Endodermal cell (in vitro differentiated cells): ENCODE results near the gene KLHL40. TPM values are rescaled to one million over a fixed set of nuclear protein-coding genes. Genes with fewer than 3 reads are reported as not detected.

Experiments
- DNase-seq: peaks from one replicate; pipeline ENCODE4 v3.0.0-alpha.2; 2017
- H3K27ac ChIP-seq: 2 replicates; pipeline ENCODE4 v1.5.1; 2013; ENCODE audit warnings: mild to moderate bottlenecking, low read depth, low read length, moderate library complexity
- H3K27me3 ChIP-seq: 2 replicates; pipeline ENCODE4 v1.6.1; 2013; ENCODE audit warnings: mild to moderate bottlenecking, low read length, moderate library complexity; ENCODE audit not compliant: insufficient read depth, control insufficient read depth, poor library complexity, severe bottlenecking
- H3K36me3 ChIP-seq: 2 replicates; pipeline ENCODE4 v1.7.0; 2013; ENCODE audit warnings: mild to moderate bottlenecking, low read length, moderate library complexity; ENCODE audit not compliant: control insufficient read depth, insufficient read depth
- H3K4me1 ChIP-seq: one replicate; pipeline ENCODE4 v1.7.0; 2013; ENCODE audit warnings: low read length; ENCODE audit not compliant: control insufficient read depth, insufficient read depth
- H3K4me3 ChIP-seq: 2 replicates; pipeline ENCODE4 v1.5.1; 2013; ENCODE audit warnings: mild to moderate bottlenecking, low read length, moderate library complexity
- H3K9ac ChIP-seq: 2 replicates; pipeline ENCODE4 v1.6.1; 2013; ENCODE audit warnings: mild to moderate bottlenecking, low read length, moderate library complexity; ENCODE audit not compliant: poor library complexity, severe bottlenecking; ENCODE audit errors: extremely low read depth
- H3K9me3 ChIP-seq: 2 replicates; pipeline ENCODE4 v1.6.1; 2013; ENCODE audit warnings: mild to moderate bottlenecking, low read length, moderate library complexity; ENCODE audit not compliant: control insufficient read depth
- H3K27ac Mint-ChIP-seq: 2 replicates; pipeline ENCODE4 v1.8.0; 2020; ENCODE audit warnings: mixed read lengths
- H3K27me3 Mint-ChIP-seq: 2 replicates; pipeline ENCODE4 v1.8.0; 2021; ENCODE audit warnings: mild to moderate bottlenecking, mixed read lengths; ENCODE audit not compliant: insufficient read depth
- H3K36me3 Mint-ChIP-seq: 2 replicates; pipeline ENCODE4 v1.8.0; 2020; ENCODE audit warnings: low read depth, mixed read lengths
- H3K4me1 Mint-ChIP-seq: 2 replicates; pipeline ENCODE4 v1.8.0; 2020; ENCODE audit warnings: mixed read lengths
- H3K4me3 Mint-ChIP-seq: 2 replicates; pipeline ENCODE4 v1.8.0; 2020; ENCODE audit warnings: mild to moderate bottlenecking, moderate library complexity, mixed read lengths
- H3K9me3 Mint-ChIP-seq: 2 replicates; pipeline ENCODE4 v1.8.0; 2020; ENCODE audit warnings: mild to moderate bottlenecking, mixed read lengths
- WGBS, 2 experiments: methylation state at CpG; one replicate each; pipeline versions ENCODE4 v1.1.5 to v1.1.7; 2013; ENCODE audit warnings: missing lambda C conversion rate in 2 of 2, mixed read lengths in 1 of 2; ENCODE audit not compliant: insufficient coverage in 1 of 2, insufficient read length in 1 of 2; 5-methylcytosine and 5-hydroxymethylcytosine counted together
- long read RNA-seq, 4 experiments: library from polyadenylated mRNA in 2 of 4; library from RNA in 1 of 4; library from capped mRNA in 1 of 4; stranded (forward) in 3 of 4; unstranded in 1 of 4; transcript quantifications; one replicate each; pipeline ENCODE4 v2.0.0, GENCODE V29; 2020 to 2021; ENCODE audit warnings: inconsistent platforms in 1 of 4
- polyA plus RNA-seq, 2 experiments: library from polyadenylated mRNA; stranded (reverse); fragments of 50-300 nt; gene quantifications; one replicate each; pipeline ENCODE4 v1.2.3, GENCODE V29; 2013
- total RNA-seq, 2 donors: library from RNA; stranded (reverse); fragmentation: NEBNext Ultra II Directional in 1 of 2; extraction: Animal tissue kit (Norgen Biotek cat#: 25700) in 1 of 2; gene quantifications; 2 replicates in 1 of 2; 3 replicates in 1 of 2; pipeline ENCODE4 v1.2.1, GENCODE V29; 2021
- TF ChIP-seq, protein P1 (sequence below): fragments of 200-600 bp; sonication (generic); conservative IDR thresholded peaks from 2 replicates; pipeline ENCODE4 v1.5.0; 2021; ENCODE audit warnings: antibody characterized with exemption, mild to moderate bottlenecking

KLHL40 gene, protein sequence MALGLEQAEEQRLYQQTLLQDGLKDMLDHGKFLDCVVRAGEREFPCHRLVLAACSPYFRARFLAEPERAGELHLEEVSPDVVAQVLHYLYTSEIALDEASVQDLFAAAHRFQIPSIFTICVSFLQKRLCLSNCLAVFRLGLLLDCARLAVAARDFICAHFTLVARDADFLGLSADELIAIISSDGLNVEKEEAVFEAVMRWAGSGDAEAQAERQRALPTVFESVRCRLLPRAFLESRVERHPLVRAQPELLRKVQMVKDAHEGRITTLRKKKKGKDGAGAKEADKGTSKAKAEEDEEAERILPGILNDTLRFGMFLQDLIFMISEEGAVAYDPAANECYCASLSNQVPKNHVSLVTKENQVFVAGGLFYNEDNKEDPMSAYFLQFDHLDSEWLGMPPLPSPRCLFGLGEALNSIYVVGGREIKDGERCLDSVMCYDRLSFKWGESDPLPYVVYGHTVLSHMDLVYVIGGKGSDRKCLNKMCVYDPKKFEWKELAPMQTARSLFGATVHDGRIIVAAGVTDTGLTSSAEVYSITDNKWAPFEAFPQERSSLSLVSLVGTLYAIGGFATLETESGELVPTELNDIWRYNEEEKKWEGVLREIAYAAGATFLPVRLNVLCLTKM
- not detected for total RNA-seq
- 0.21 TPM for polyA plus RNA-seq (2013, experiment 1 of 2)
- 0.21 TPM for polyA plus RNA-seq (2013, experiment 2 of 2)
- long read RNA-seq, experiment 1 = 0 reads
- long read RNA-seq, experiment 2 = 0 reads
- long read RNA-seq, experiment 3 = 0 reads
- long read RNA-seq, experiment 4 = 0 reads

DNA sequence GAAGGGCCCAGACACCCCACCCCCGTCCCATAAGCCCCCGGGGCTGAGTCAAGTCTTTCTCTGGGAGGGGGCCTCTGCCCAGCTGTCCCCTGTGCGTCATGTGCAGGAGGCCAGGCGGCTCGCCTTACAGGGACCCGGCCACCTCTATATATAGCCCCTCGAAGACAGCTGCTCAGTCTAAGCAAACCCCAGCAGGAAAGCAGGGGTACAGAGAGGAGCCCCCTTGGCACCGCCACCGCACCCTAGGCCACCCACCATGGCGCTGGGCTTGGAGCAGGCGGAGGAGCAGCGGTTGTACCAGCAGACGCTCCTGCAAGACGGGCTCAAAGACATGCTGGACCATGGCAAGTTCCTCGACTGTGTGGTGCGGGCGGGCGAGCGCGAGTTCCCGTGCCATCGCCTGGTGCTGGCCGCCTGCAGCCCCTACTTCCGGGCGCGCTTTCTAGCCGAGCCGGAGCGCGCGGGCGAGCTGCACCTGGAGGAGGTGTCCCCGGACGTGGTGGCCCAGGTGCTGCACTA, at the start of gene KLHL40:
KLHL40 (plus strand) TSS at position 175 of the 519 bp plus-strand sequence; CDS start at position 257, 82 bp downstream.
- DNase-seq = no peak
- Histone ChIP-seq H3K9me3 (no peaks in the 10 kb centered on the region), H3K36me3 (no peaks in the 10 kb centered on the region), H3K27ac (no peak within 1 kb of the TSS), H3K27me3 (no peaks in the 10 kb centered on the region), H3K4me3 (no peak within 1 kb of the TSS), H3K9ac (no peak within 1 kb of the TSS), H3K4me1 (no peaks in the 10 kb centered on the region)
- WGBS, 2 experiments = 84 to 94% methylated on average over 18 to 34 of the region's 34 CpGs
- Mint-ChIP-seq H3K27me3 (no peaks in the 10 kb centered on the region), H3K36me3 (no peaks in the 10 kb centered on the region), H3K27ac (no peak within 1 kb of the TSS), H3K4me3 (no peak within 1 kb of the TSS), H3K4me1 (peaks cover 1% of the 10 kb centered on the region), H3K9me3 (no peaks in the 10 kb centered on the region)
- TF ChIP-seq, protein P1, sequence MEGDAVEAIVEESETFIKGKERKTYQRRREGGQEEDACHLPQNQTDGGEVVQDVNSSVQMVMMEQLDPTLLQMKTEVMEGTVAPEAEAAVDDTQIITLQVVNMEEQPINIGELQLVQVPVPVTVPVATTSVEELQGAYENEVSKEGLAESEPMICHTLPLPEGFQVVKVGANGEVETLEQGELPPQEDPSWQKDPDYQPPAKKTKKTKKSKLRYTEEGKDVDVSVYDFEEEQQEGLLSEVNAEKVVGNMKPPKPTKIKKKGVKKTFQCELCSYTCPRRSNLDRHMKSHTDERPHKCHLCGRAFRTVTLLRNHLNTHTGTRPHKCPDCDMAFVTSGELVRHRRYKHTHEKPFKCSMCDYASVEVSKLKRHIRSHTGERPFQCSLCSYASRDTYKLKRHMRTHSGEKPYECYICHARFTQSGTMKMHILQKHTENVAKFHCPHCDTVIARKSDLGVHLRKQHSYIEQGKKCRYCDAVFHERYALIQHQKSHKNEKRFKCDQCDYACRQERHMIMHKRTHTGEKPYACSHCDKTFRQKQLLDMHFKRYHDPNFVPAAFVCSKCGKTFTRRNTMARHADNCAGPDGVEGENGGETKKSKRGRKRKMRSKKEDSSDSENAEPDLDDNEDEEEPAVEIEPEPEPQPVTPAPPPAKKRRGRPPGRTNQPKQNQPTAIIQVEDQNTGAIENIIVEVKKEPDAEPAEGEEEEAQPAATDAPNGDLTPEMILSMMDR = no peak

DNA sequence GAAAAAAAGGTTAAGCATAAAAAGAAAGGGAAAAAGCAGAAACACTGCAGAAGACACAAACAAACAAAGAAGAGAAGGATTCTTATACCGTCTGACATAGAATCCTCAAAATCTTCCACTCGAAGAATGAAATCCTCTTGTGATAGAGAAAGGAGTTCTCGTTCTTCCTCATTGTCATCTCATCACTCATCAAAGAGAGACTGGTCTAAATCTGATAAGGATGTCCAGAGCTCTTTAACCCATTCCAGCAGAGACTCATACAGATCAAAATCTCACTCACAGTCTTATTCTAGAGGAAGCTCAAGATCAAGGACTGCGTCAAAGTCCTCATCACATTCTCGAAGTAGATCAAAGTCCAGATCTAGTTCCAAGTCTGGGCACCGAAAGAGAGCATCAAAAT, 48.3 kb upstream of the KLHL40 start:
- Histone ChIP-seq H3K4me1 (no peaks in the 10 kb centered on the region), H3K4me3 (no peak overlapping the region), H3K27ac (no peak overlapping the region), H3K9ac (no peak overlapping the region), H3K9me3 (no peaks in the 10 kb centered on the region), H3K36me3 (peaks cover 97% of the 10 kb centered on the region), H3K27me3 (no peaks in the 10 kb centered on the region)
- Mint-ChIP-seq H3K36me3 (peaks cover 46% of the 10 kb centered on the region), H3K4me1 (no peaks in the 10 kb centered on the region), H3K27ac (no peak overlapping the region), H3K4me3 (no peak overlapping the region), H3K27me3 (no peaks in the 10 kb centered on the region), H3K9me3 (no peaks in the 10 kb centered on the region)
- TF ChIP-seq, protein P1 = no peak
- DNase-seq = no peak
- 96 to 100% methylated on average over 4 to 6 of the region's 6 CpGs for WGBS, 2 experiments

GRCh38 chr3:42638339-42638842, 46.9 kb upstream of the KLHL40 start:
- Histone ChIP-seq H3K9me3 (no peaks in the 10 kb centered on the region), H3K4me3 (no peak overlapping the region), H3K4me1 (no peaks in the 10 kb centered on the region), H3K27ac (no peak overlapping the region), H3K27me3 (no peaks in the 10 kb centered on the region), H3K36me3 (peaks cover 97% of the 10 kb centered on the region), H3K9ac (no peak overlapping the region)
- WGBS, 2 experiments = 89 to 100% methylated on average over 3 to 6 of the region's 6 CpGs
- no peak overlapping the region for H3K4me3 Mint-ChIP-seq
- no peaks in the 10 kb centered on the region for H3K4me1 Mint-ChIP-seq
- TF ChIP-seq, protein P1 = no peak
- no peak for DNase-seq
- no peak overlapping the region for H3K27ac Mint-ChIP-seq
- peaks cover 48% of the 10 kb centered on the region for H3K36me3 Mint-ChIP-seq
- H3K9me3 Mint-ChIP-seq = no peaks in the 10 kb centered on the region
- no peaks in the 10 kb centered on the region for H3K27me3 Mint-ChIP-seq
